ENCODE data around the gene TMX4. TPM values are rescaled to one million over a fixed set of nuclear protein-coding genes. Genes with fewer than 3 reads are reported as not detected.

The TMX4 gene
- total RNA-seq, 1 experiment from 2014 or later = 31.7 TPM

DNA sequence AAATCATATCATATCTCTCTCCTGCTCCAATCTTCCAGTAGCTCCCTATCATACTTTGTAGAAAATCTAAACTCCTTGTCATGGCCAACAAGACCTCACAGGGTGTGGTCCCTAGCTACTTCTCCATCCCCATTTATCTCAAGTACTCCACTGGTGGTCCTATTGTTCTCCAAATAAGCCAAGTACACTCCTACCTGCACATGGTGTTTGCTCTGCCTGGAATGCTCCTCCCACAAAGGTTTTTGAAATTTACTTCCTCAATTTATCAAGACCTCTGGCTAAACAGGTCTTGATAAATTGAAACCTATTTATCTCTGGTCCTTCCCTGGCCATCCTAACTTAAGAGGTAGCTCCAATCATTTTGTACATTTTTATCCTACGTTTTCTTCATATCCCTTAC lies 12.1 kb downstream of the TMX4 start:
- CTCF ChIA-PET = no interaction called here

DNA sequence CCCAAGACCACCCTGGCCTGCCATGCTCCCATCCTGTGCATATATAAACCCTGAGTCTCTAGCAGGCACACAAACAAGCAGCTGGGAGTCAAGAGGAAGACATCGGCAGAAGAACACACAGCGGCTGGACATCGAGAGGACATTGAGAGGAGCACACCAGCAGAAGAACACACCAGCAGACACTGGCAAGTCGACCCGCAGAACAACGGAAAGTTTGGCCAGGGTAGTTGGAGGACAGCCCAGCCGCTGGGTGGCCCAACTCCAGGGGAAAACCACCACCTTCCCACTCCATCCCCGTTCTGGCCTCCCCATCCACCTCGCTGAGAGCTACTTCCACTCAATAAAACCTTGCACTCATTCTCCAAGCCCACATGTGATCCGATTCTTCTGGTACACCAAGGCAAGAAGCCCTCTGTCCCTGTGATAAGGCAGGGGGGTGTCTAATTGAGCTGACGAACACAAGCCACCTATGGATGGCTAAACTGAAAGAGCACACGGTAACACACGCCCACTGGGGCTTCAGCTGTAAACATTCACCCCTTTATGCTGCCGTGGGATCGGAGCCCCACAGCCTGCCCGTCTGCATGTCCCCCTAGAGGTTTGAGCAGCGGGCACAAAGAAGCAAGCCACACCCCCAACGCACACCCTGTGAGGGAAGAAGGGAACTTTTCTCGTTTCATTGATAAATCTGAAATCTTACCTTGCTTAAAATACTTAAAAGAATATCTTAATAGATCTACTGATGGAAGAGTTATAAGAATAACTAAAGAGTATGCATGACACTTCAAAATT lies 13.8 kb downstream of the TMX4 start:
- no peaks in the 10 kb centered on the region for H3K9me3 ChIP-seq (ENCODE audit: low read depth, low read length, poor library complexity, severe bottlenecking)
- no TSS peak for BruUV-seq (replicated peaks)
- TF ChIP-seq, protein P1, sequence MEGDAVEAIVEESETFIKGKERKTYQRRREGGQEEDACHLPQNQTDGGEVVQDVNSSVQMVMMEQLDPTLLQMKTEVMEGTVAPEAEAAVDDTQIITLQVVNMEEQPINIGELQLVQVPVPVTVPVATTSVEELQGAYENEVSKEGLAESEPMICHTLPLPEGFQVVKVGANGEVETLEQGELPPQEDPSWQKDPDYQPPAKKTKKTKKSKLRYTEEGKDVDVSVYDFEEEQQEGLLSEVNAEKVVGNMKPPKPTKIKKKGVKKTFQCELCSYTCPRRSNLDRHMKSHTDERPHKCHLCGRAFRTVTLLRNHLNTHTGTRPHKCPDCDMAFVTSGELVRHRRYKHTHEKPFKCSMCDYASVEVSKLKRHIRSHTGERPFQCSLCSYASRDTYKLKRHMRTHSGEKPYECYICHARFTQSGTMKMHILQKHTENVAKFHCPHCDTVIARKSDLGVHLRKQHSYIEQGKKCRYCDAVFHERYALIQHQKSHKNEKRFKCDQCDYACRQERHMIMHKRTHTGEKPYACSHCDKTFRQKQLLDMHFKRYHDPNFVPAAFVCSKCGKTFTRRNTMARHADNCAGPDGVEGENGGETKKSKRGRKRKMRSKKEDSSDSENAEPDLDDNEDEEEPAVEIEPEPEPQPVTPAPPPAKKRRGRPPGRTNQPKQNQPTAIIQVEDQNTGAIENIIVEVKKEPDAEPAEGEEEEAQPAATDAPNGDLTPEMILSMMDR (conservative IDR thresholded peaks at IDR 0.05; ENCODE audit: low read depth, low read length) = no peak
- no peak for TF ChIP-seq EZH2 (IDR thresholded peaks at IDR 0.05; ENCODE audit: borderline replicate concordance, low read depth, low read length, poor library complexity, severe bottlenecking)
- H3K4me1 ChIP-seq (ENCODE audit: insufficient read depth, low read length, poor library complexity, severe bottlenecking) = no peaks in the 10 kb centered on the region
- ChIA-PET CTCF (no interaction called here), POLR2A (ENCODE audit: low non-redundant PET) (no interaction called here)
- no peak overlapping the region for H3K4me3 ChIP-seq (ENCODE audit: low read depth, low read length, poor library complexity, severe bottlenecking)
- H3K27me3 ChIP-seq (replicated peaks; ENCODE audit: insufficient read depth, low read depth, low read length, poor library complexity) = no peaks in the 10 kb centered on the region
- DNase-seq (ENCODE audit: low spot score) = no peak
- H3K27ac ChIP-seq (ENCODE audit: low read depth, low read length, poor library complexity, severe bottlenecking) = no peak overlapping the region
- intact Hi-C loops (cut with micrococcal nuclease; ENCODE audit: unreplicated experiment) = no loop called here
- no peaks in the 10 kb centered on the region for H3K36me3 ChIP-seq (ENCODE audit: insufficient read depth, low read length, poor library complexity, severe bottlenecking)

More for the DNA sequence above, 12.1 kb downstream of the TMX4 start:
- intact Hi-C loops (cut with micrococcal nuclease; ENCODE audit: unreplicated experiment) = no loop called here
- Histone ChIP-seq H3K9me3 (ENCODE audit: low read depth, low read length, poor library complexity, severe bottlenecking) (no peaks in the 10 kb centered on the region), H3K4me3 (ENCODE audit: low read depth, low read length, poor library complexity, severe bottlenecking) (no peak overlapping the region), H3K27me3 (replicated peaks; ENCODE audit: insufficient read depth, low read depth, low read length, poor library complexity) (no peaks in the 10 kb centered on the region), H3K27ac (ENCODE audit: low read depth, low read length, poor library complexity, severe bottlenecking) (no peak overlapping the region), H3K4me1 (ENCODE audit: insufficient read depth, low read length, poor library complexity, severe bottlenecking) (peaks cover 1% of the 10 kb centered on the region), H3K36me3 (ENCODE audit: insufficient read depth, low read length, poor library complexity, severe bottlenecking) (no peaks in the 10 kb centered on the region)
- POLR2A ChIA-PET (ENCODE audit: low non-redundant PET) = no interaction called here
- TF ChIP-seq, protein P1 (conservative IDR thresholded peaks at IDR 0.05; ENCODE audit: low read depth, low read length) = no peak
- no peak for TF ChIP-seq EZH2 (IDR thresholded peaks at IDR 0.05; ENCODE audit: borderline replicate concordance, low read depth, low read length, poor library complexity, severe bottlenecking)
- DNase-seq (ENCODE audit: low spot score) = no peak
- no TSS peak for BruUV-seq (replicated peaks)

DNA sequence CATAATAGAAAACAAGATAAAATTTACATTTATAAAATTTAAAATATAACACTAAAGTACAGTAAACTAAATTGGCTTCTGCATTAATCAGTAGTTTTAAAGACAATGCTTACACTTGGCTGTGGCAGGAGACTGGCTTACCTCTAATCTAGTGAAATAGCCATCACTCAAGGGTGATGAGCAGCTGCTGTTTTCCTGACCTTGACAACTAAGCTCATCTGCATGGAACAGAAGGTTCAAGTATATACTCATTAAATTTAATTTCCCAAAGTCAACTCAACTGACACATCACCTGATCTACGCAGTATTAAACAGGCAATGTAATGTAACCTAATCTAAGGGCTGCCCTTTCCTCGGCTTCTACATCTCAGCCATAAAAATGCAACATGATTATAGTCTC lies 14.5 kb downstream of the TMX4 start:
- Histone ChIP-seq H3K27me3 (replicated peaks; ENCODE audit: insufficient read depth, low read depth, low read length, poor library complexity) (no peaks in the 10 kb centered on the region), H3K4me3 (ENCODE audit: low read depth, low read length, poor library complexity, severe bottlenecking) (no peak overlapping the region), H3K4me1 (ENCODE audit: insufficient read depth, low read length, poor library complexity, severe bottlenecking) (no peaks in the 10 kb centered on the region), H3K9me3 (ENCODE audit: low read depth, low read length, poor library complexity, severe bottlenecking) (no peaks in the 10 kb centered on the region), H3K36me3 (ENCODE audit: insufficient read depth, low read length, poor library complexity, severe bottlenecking) (no peaks in the 10 kb centered on the region), H3K27ac (ENCODE audit: low read depth, low read length, poor library complexity, severe bottlenecking) (no peak overlapping the region)
- POLR2A ChIA-PET (ENCODE audit: low non-redundant PET) = no interaction called here
- TF ChIP-seq, protein P1 (conservative IDR thresholded peaks at IDR 0.05; ENCODE audit: low read depth, low read length) = no peak
- TF ChIP-seq EZH2 (IDR thresholded peaks at IDR 0.05; ENCODE audit: borderline replicate concordance, low read depth, low read length, poor library complexity, severe bottlenecking) = no peak
- no TSS peak for BruUV-seq (replicated peaks)
- intact Hi-C loops (cut with micrococcal nuclease; ENCODE audit: unreplicated experiment) = no loop called here
- CTCF ChIA-PET = no interaction called here
- no peak for DNase-seq (ENCODE audit: low spot score)

Data from A673 (cell line).